ENCODE results near the gene GALNT17.

The GALNT17 gene

GRCh38 chr7:71135663-71136062, 3.7 kb downstream of the GALNT17 start:
- no peak overlapping the region for H3K4me3 Mint-ChIP-seq
- H3K4me1 Mint-ChIP-seq (ENCODE audit: low read depth in 2 of 2) = peaks cover 0 to 1% of the 10 kb centered on the region in 2 donors
- no peak overlapping the region for H3K27ac Mint-ChIP-seq
- peaks cover 7% of the 10 kb centered on the region for H3K36me3 Mint-ChIP-seq (ENCODE audit: insufficient read depth)
- peaks cover 0 to 1% of the 10 kb centered on the region in 2 donors for H3K9me3 Mint-ChIP-seq
- no peak for ATAC-seq (replicated peaks)
- DNase-seq = no peak
- H3K27me3 Mint-ChIP-seq = peaks cover 0 to 27% of the 10 kb centered on the region in 2 donors

- no peak for ATAC-seq (replicated peaks)
- H3K4me3 Mint-ChIP-seq = no peak overlapping the region
- no peak for DNase-seq
- no peaks in the 10 kb centered on the region for H3K4me1 Mint-ChIP-seq (ENCODE audit: low read depth in 2 of 2)
- peaks cover 7% of the 10 kb centered on the region for H3K36me3 Mint-ChIP-seq (ENCODE audit: insufficient read depth)
- H3K27ac Mint-ChIP-seq = no peak overlapping the region
- H3K27me3 Mint-ChIP-seq = peaks cover 0 to 16% of the 10 kb centered on the region in 2 donors
- peaks cover 0 to 4% of the 10 kb centered on the region in 2 donors for H3K9me3 Mint-ChIP-seq
These were observed 5.5 kb downstream of the GALNT17 start for GRCh38 chr7:71137479-71137878.

- DNase-seq (no peak), ATAC-seq (replicated peaks) (no peak)
- Mint-ChIP-seq H3K27ac (no peak overlapping the region), H3K36me3 (ENCODE audit: insufficient read depth) (no peaks in the 10 kb centered on the region), H3K9me3 (peaks cover 8 to 12% of the 10 kb centered on the region in 2 donors), H3K27me3 (no peaks in the 10 kb centered on the region), H3K4me1 (ENCODE audit: low read depth in 2 of 2) (no peaks in the 10 kb centered on the region), H3K4me3 (no peak overlapping the region)
These were observed 8.3 kb downstream of the GALNT17 start for GRCh38 chr7:71140264-71140663.

- H3K27ac Mint-ChIP-seq = no peak overlapping the region
- DNase-seq (no peak), ATAC-seq (replicated peaks) (no peak)
- H3K9me3 Mint-ChIP-seq = peaks cover 10 to 20% of the 10 kb centered on the region in 2 donors
- H3K4me1 Mint-ChIP-seq (ENCODE audit: low read depth in 2 of 2) = no peaks in the 10 kb centered on the region
- H3K27me3 Mint-ChIP-seq = no peaks in the 10 kb centered on the region
- no peak overlapping the region for H3K4me3 Mint-ChIP-seq
- H3K36me3 Mint-ChIP-seq (ENCODE audit: insufficient read depth) = peaks cover 3% of the 10 kb centered on the region
These were observed 13.0 kb downstream of the GALNT17 start for GRCh38 chr7:71144963-71145362.

GRCh38 chr7:71145906-71146901, 14.3 kb downstream of the GALNT17 start:
- Mint-ChIP-seq H3K27me3 (no peaks in the 10 kb centered on the region), H3K4me3 (no peak overlapping the region), H3K4me1 (ENCODE audit: low read depth in 2 of 2) (no peaks in the 10 kb centered on the region), H3K27ac (no peak overlapping the region), H3K9me3 (peaks cover 12 to 20% of the 10 kb centered on the region in 2 donors), H3K36me3 (ENCODE audit: insufficient read depth) (peaks cover 3% of the 10 kb centered on the region)
- ATAC-seq (replicated peaks) (no peak), DNase-seq (no peak)

GRCh38 chr7:71148098-71148497, 16.2 kb downstream of the GALNT17 start:
- Mint-ChIP-seq H3K27me3 (no peaks in the 10 kb centered on the region), H3K4me3 (no peak overlapping the region), H3K9me3 (peaks cover 9 to 20% of the 10 kb centered on the region in 2 donors), H3K4me1 (ENCODE audit: low read depth in 2 of 2) (no peaks in the 10 kb centered on the region), H3K36me3 (ENCODE audit: insufficient read depth) (peaks cover 3% of the 10 kb centered on the region), H3K27ac (no peak overlapping the region)
- DNase-seq (no peak), ATAC-seq (replicated peaks) (no peak)

- no peak overlapping the region for H3K4me3 Mint-ChIP-seq
- no peaks in the 10 kb centered on the region for H3K4me1 Mint-ChIP-seq (ENCODE audit: low read depth in 2 of 2)
- H3K27me3 Mint-ChIP-seq = no peaks in the 10 kb centered on the region
- H3K36me3 Mint-ChIP-seq (ENCODE audit: insufficient read depth) = no peaks in the 10 kb centered on the region
- H3K27ac Mint-ChIP-seq = no peak overlapping the region
- no peak for ATAC-seq (replicated peaks)
- peaks cover 0 to 8% of the 10 kb centered on the region in 2 donors for H3K9me3 Mint-ChIP-seq
- DNase-seq = no peak
These were observed 23.3 kb downstream of the GALNT17 start for GRCh38 chr7:71155236-71155635.

- Mint-ChIP-seq H3K27ac (no peak overlapping the region), H3K36me3 (ENCODE audit: insufficient read depth) (no peaks in the 10 kb centered on the region), H3K9me3 (peaks cover 0 to 6% of the 10 kb centered on the region in 2 donors), H3K4me1 (ENCODE audit: low read depth in 2 of 2) (no peaks in the 10 kb centered on the region), H3K4me3 (no peak overlapping the region), H3K27me3 (no peaks in the 10 kb centered on the region)
- no peak for ATAC-seq (replicated peaks)
- no peak for DNase-seq
These were observed 25.8 kb downstream of the GALNT17 start for GRCh38 chr7:71157757-71158156.

GRCh38 chr7:71165708-71166107, 33.8 kb downstream of the GALNT17 start:
- Mint-ChIP-seq H3K4me1 (ENCODE audit: low read depth in 2 of 2) (no peaks in the 10 kb centered on the region), H3K27me3 (no peaks in the 10 kb centered on the region), H3K36me3 (ENCODE audit: insufficient read depth) (no peaks in the 10 kb centered on the region), H3K4me3 (no peak overlapping the region), H3K27ac (no peak overlapping the region), H3K9me3 (peaks cover 9 to 22% of the 10 kb centered on the region in 2 donors)
- DNase-seq = no peak
- no peak for ATAC-seq (replicated peaks)

- no peak overlapping the region for H3K27ac Mint-ChIP-seq
- no peak overlapping the region for H3K4me3 Mint-ChIP-seq
- DNase-seq (no peak), ATAC-seq (replicated peaks) (no peak)
- no peaks in the 10 kb centered on the region for H3K4me1 Mint-ChIP-seq (ENCODE audit: low read depth in 2 of 2)
- peaks cover 8 to 15% of the 10 kb centered on the region in 2 donors for H3K9me3 Mint-ChIP-seq
- H3K27me3 Mint-ChIP-seq = no peaks in the 10 kb centered on the region
- H3K36me3 Mint-ChIP-seq (ENCODE audit: insufficient read depth) = no peaks in the 10 kb centered on the region
These were observed 39.5 kb downstream of the GALNT17 start for GRCh38 chr7:71171476-71171875.

GRCh38 chr7:71173955-71174354, 42.0 kb downstream of the GALNT17 start:
- H3K27me3 Mint-ChIP-seq = no peaks in the 10 kb centered on the region
- no peak for ATAC-seq (replicated peaks)
- H3K36me3 Mint-ChIP-seq (ENCODE audit: insufficient read depth) = no peaks in the 10 kb centered on the region
- H3K27ac Mint-ChIP-seq = no peak overlapping the region
- no peak for DNase-seq
- H3K4me1 Mint-ChIP-seq (ENCODE audit: low read depth in 2 of 2) = no peaks in the 10 kb centered on the region
- no peak overlapping the region for H3K4me3 Mint-ChIP-seq
- peaks cover 5 to 7% of the 10 kb centered on the region in 2 donors for H3K9me3 Mint-ChIP-seq

GRCh38 chr7:71182438-71182935, 50.5 kb downstream of the GALNT17 start:
- no peaks in the 10 kb centered on the region for H3K4me1 Mint-ChIP-seq (ENCODE audit: low read depth in 2 of 2)
- no peaks in the 10 kb centered on the region for H3K27me3 Mint-ChIP-seq
- H3K9me3 Mint-ChIP-seq = peaks cover under 1 to 8% of the 10 kb centered on the region in 2 donors
- no peak overlapping the region for H3K4me3 Mint-ChIP-seq
- DNase-seq (no peak), ATAC-seq (replicated peaks) (no peak)
- no peak overlapping the region for H3K27ac Mint-ChIP-seq
- peaks cover 2% of the 10 kb centered on the region for H3K36me3 Mint-ChIP-seq (ENCODE audit: insufficient read depth)

GRCh38 chr7:71184136-71184535, 52.2 kb downstream of the GALNT17 start:
- Mint-ChIP-seq H3K27me3 (no peaks in the 10 kb centered on the region), H3K4me3 (no peak overlapping the region), H3K36me3 (ENCODE audit: insufficient read depth) (peaks cover 2% of the 10 kb centered on the region), H3K4me1 (ENCODE audit: low read depth in 2 of 2) (no peaks in the 10 kb centered on the region), H3K9me3 (peaks cover 5 to 9% of the 10 kb centered on the region in 2 donors), H3K27ac (no peak overlapping the region)
- DNase-seq (no peak), ATAC-seq (replicated peaks) (no peak)

GRCh38 chr7:71184609-71185008, 52.7 kb downstream of the GALNT17 start:
- ATAC-seq (replicated peaks) (no peak), DNase-seq (no peak)
- Mint-ChIP-seq H3K4me3 (no peak overlapping the region), H3K36me3 (ENCODE audit: insufficient read depth) (peaks cover 2% of the 10 kb centered on the region), H3K27ac (no peak overlapping the region), H3K9me3 (peaks cover 5 to 14% of the 10 kb centered on the region in 2 donors), H3K4me1 (ENCODE audit: low read depth in 2 of 2) (no peaks in the 10 kb centered on the region), H3K27me3 (no peaks in the 10 kb centered on the region)

All from effector memory CD8-positive, alpha-beta T cell (primary cell).